Stimulated activated CD8-positive, alpha-beta memory T cell treated with anti-CD3 and anti-CD28 coated beads, Interleukin-15, amount 100 ng/mL, for 24 hours (primary cell): Measurements from ENCODE around the gene NAV3.

Experiments
- DNase-seq: peaks from one replicate; pipeline ENCODE4 v3.0.0-alpha.2; 2020; ENCODE audit warnings: low read depth

The NAV3 gene

DNA sequence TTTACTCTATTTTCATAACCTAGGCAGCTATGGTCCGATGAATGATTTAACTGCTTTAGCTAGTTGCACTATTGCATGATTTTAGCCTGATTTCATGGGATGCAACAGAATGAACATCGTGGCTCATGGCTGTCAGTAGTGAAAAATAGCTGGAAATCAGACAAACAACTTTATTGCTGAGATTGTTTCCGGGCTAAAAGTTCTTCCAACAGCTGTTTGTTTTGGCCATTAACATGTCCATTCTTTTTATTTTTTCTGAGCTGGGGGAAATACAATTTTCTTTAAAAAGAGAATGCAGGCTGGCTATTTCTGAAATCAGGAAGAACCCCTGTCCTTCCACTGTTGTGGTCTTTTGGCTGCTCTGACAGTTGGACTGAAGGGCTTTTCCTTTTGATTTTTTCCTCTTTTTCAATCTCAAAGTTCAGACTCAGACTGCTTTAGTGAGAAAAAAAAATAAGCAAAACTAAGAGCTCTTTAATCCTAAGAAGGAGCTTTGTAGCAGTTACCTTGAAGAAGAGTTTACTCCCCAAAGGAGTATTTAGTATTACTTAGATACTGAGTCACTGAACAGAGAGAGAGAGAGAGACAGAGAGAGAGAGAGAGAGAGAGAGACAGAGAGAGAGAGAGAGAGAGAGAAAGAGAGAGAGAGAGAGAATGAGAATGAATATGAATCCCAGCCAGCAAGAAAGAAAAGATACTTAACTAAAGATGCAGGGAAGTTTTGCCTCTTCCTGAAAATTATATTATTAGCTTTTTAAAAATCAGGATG lies at the start of gene NAV3:
NAV3 (plus strand) TSS at position 312 of the 769 bp plus-strand sequence. CDS start 568 bp downstream, outside the sequence.
- DNase-seq, result no peak

DNA sequence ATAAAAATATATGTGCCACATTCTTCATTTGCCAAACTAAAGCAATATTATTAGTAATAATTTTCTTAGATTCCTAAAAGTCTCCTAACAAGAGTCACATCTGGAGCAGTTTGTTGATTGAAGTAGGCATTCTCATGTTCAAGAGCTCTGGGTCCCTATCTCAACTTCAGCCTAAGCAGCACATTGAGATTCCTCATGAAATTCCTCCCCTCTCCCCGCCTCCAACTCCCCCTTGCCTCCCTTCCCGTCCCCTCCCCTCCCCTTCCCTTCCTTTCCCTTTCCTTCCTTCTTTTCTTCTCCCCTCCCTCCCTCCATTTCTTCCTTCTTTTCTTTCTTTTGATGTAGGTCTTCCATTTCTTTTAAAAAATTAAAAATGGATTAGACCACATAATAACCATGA lies 48.7 kb upstream of the NAV3 start:
- DNase-seq, result no peak

GRCh38 chr12:77782766-77783165 lies 47.9 kb upstream of the NAV3 start:
- DNase-seq, result no peak

- no peak for DNase-seq
Observed at GRCh38 chr12:77785211-77785610, 45.5 kb upstream of the NAV3 start.

- no peak for DNase-seq
Observed at GRCh38 chr12:77786675-77787074, 44.0 kb upstream of the NAV3 start.

DNA sequence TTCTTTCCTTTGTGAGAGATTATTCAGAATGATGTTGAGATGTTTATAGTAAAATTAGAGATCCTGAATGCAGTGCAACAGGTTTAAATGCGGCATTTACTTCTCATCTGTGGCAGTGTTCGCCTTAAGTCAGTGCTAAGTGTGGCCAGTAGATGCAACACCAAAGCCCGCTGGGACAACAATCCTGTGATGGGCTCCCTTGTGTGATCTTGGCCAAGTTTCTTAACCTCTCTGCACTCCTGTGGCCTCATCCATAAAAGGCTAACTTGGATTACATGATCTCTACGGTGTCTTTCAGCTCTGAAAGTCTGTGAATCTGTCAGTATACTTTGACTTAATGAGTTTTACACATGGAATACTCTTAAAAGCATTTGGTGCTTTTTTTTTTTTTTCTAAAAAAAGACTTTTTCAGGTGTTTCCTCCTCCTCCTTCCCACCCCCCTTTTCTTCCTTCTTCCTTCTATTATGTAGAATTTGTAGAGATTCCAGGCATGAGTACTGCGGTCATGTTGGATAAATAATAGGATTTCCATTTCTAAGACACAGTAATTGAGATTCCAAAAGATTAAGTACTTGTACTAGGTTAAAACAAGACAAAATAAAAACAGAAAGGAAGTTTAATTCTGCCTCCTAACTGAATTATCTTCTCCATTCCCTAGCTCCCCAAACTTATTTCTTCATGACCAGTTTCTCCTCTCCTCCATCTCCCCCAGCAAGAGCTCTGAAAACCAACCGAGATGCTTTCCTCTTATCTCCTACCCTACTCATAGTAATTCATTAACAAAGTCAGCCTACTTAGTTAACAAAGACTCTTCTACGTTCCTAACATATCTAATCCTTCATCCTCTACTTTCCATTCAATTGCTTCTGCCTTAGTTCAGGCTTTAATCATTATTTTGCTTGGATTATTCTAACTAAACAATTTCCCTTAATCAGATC lies 42.2 kb upstream of the NAV3 start:
- no peak for DNase-seq

DNA sequence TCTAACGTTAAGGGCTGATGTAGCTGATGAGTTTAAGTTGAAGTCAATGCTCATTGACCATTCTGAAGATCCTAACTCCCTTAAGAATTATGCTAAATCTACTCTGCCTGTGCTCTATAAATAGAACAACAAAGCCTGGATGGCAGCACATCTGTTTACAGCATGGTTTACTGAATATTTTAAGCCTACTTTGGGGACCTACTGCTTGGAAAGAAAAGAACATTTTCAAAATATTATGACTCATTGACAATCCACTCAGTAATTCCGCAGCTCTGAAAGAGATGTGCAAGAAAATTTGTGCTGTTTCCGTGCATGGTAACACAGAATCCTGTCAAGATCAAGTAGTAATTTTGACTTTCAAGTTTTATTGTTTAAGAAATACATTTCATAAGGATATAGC lies 35.0 kb upstream of the NAV3 start:
- no peak for DNase-seq

DNA sequence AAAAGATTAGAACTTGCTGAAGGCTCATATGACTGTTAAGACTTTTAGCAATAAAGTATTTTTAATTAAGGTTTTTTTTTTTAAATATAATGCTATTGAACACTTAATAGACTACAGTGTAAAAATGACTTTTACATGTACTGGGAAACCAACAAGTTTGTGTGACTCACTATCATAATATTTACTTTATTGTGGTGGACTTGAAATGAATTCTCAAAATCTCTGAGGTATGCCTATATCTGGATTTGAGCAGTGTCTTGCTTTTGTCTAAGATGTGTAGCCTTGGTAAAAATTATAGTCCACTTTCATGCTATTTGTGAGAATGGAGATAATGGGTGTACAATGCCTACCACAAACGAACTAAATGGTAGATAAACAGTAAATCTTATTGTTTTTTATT lies 33.9 kb upstream of the NAV3 start:
- DNase-seq, result no peak

DNA sequence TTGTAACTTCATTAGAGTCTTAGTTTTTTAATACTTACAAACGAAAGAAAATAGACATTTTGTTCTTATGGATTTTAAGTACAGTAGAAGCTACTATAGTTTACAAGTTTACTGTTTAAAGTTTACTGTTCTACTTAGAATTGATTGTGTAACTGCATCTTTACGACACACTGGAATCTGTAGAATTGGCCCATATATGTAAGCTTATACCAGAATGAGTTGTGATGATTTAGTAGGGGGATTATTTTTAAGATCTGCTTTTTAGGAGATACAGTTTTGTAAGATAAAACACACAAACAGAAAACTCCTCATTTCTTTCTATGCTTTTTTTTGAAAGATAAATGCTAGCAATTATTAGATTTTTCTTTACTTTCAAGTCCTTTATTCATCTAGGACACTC lies 30.2 kb upstream of the NAV3 start:
- no peak for DNase-seq

GRCh38 chr12:77808534-77808933 lies 22.2 kb upstream of the NAV3 start:
- no peak for DNase-seq

DNA sequence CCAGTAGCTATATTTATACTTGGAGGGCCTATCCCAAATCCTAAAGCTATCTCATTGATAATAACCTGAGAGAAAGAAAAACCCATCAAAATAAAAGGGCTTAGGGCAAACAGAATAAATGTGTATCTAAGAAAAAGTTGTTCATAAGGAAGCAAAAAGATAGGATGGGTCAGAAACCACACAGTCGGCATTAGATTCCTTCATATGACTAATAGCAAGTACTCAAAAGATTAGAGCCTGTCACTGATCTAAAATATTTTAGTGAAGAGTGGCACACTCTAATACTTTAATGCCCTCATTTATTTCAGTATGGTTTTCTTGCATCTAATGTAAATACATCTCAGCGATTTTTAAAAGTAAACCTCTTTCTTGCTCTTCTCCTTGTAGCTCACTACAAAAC lies 17.1 kb upstream of the NAV3 start:
- no peak for DNase-seq

DNA sequence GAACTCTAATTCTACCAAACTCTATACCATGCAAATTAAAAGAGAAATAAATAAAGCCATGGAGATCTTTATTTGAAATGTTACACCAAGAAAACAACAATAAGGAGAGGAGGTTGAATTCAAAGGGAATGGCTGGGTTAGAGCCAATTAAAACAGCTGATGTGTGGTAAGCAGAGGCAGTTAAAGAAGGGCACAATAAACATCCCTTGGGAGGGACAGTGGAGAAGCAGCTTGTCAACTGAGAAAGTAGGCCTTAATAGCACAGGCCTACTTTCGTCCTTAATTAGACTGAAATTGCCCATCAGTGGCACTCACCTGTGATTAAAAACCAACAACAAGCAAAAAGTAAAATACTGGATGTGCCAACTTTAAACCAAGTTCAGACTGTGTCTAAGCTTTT lies 16.3 kb upstream of the NAV3 start:
- no peak for DNase-seq

DNA sequence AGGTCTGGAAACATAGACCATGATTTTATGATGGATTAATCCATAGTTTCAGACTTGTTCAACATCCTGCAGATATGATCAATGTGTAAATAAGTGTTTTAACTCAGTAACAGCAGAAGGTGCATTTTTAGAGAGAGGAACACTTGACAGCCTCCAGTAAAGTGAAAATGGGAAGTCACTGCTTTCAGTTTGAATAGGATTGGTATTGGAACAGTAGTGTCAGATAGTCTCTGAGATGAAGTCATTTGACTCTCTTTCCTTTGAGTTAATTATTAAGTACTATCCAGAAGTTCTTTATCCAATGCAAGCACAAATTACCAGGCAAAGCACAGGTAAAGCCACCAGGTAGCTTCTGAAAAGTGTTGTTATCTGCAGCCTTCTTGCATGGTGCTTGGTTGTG lies 14.5 kb upstream of the NAV3 start:
- no peak for DNase-seq

DNA sequence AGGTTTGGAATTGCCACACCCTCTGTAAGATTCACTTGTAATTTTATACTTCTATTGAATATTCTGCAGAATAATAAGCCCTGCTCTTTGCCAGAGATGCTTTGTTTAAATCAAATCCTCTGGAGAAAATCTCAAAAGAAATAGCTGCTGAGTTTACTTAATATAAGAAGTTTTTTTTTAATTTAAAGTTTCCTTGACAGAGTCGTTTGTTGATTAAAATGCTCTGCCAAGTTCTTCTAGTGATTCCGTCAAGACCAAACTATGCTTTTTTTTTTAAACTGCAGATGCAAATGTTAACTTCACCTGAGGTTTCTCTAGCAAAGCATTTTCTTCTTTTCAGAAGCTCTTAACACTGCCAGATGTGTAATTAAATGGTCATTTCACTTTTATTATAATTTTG lies 13.4 kb upstream of the NAV3 start:
- no peak for DNase-seq

GRCh38 chr12:77818351-77818750 lies 12.3 kb upstream of the NAV3 start:
- no peak for DNase-seq

DNA sequence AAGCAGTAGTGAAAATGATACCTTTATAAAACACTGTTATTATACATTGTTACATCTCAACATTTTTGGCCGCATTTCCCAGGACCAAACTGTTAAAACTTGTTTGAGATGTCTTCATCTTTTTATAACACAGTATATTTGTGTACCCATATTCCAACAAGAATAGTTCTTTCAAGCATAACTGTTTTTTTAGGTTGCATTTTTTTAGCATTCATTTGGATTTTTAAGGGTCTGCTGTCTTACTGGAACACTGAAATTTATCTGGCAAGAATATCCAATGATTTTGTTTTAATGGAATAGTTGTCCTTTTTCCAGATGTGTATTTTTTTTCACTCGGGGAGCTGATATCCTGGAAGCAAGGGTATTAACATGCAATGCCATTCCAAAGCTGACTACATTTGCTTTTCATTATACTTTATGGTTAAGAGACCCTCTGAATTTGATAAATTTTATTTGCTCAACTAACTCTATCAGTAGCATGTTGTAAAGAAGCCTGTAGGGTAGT lies 8.9 kb upstream of the NAV3 start:
- DNase-seq, result no peak

DNA sequence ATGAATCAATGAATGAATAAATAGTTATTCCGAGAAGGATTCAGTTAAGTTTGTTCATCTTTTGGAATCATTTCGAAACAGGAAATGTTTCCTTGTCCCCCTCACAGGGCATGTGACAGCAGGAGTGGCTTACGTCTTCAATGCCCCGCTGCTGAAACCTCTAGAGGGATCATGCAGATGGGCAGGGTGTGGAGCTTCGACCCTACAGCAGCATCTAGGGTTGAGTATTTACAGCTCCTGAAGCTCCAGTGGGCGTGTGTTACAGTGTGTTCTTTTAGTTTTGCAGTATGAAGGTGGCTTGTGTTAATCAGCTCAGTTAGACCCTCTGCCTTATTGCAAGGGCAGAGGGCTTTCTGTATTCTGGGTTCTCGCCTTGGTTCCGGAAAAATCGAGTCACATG lies 2.6 kb downstream of the NAV3 start:
- no peak for DNase-seq

GRCh38 chr12:77834618-77835017 lies 3.9 kb downstream of the NAV3 start:
- DNase-seq, result no peak

- DNase-seq, result no peak
Observed at GRCh38 chr12:77835969-77836368, 5.3 kb downstream of the NAV3 start.

GRCh38 chr12:77837876-77838291 lies 7.2 kb downstream of the NAV3 start:
- no peak for DNase-seq

- no peak for DNase-seq
Observed at GRCh38 chr12:77841521-77841920, 10.8 kb downstream of the NAV3 start.

- no peak for DNase-seq
Observed at GRCh38 chr12:77842430-77842829, 11.7 kb downstream of the NAV3 start.

GRCh38 chr12:77845831-77846230 lies 15.1 kb downstream of the NAV3 start:
- no peak for DNase-seq
